ENCODE measurements around the gene IL4R. TPM values are rescaled to one million over a fixed set of nuclear protein-coding genes. Genes with fewer than 3 reads are reported as not detected.

Gene IL4R
- total RNA-seq, 1 donor from 2014 or later: 23.6 TPM

DNA sequence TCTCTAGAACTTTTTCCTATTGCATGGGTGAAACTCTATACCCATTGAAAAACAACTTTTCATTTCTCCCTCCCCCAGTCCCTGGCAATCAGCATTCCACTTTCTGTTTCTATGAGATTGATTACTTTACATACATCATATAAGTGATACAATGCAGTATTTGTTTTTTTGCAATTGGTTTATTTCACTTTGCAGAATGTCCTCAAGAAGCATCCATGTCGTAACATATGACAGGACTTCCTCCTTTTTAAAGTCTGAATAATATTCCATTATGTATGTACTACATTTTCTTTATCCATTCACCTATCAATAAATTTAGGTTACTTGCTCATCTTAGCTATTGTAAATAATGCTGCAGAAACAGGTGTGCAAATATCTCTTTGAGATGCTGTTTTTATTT lies 97.0 kb downstream of the IL4R start:
- Mint-ChIP-seq H3K36me3 (ENCODE audit: insufficient read depth) (no peaks in the 10 kb centered on the region), H3K9me3 (ENCODE audit: low read depth) (peaks cover 11% of the 10 kb centered on the region), H3K27ac (no peak overlapping the region), H3K27me3 (peaks cover 4% of the 10 kb centered on the region), H3K4me3 (ENCODE audit: low read depth) (no peak overlapping the region), H3K4me1 (ENCODE audit: low read depth) (no peaks in the 10 kb centered on the region)
- DNase-seq (ENCODE audit: low spot score, unreplicated experiment): no peak
- TF ChIP-seq, protein P1, sequence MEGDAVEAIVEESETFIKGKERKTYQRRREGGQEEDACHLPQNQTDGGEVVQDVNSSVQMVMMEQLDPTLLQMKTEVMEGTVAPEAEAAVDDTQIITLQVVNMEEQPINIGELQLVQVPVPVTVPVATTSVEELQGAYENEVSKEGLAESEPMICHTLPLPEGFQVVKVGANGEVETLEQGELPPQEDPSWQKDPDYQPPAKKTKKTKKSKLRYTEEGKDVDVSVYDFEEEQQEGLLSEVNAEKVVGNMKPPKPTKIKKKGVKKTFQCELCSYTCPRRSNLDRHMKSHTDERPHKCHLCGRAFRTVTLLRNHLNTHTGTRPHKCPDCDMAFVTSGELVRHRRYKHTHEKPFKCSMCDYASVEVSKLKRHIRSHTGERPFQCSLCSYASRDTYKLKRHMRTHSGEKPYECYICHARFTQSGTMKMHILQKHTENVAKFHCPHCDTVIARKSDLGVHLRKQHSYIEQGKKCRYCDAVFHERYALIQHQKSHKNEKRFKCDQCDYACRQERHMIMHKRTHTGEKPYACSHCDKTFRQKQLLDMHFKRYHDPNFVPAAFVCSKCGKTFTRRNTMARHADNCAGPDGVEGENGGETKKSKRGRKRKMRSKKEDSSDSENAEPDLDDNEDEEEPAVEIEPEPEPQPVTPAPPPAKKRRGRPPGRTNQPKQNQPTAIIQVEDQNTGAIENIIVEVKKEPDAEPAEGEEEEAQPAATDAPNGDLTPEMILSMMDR (IDR thresholded peaks at IDR 0.05; ENCODE audit: unreplicated experiment): no peak

DNA sequence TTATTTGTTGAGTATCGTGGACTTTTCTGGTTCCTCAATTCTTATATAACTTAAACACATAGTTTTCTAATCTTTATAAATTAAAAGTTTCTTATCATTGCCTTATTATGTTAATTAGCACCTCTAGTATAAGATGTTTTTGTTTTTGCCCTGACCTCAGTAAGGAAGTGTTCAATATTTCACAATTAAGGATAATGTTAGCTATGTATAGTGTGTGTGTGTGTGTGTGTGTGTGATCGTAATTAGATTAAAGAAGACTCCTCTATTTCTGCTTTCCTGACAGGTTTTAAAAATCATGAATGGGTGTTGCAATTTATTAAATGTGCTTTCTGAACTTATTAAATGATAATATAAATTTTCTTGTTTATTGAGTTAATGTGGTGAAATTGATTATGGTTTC lies 100.2 kb downstream of the IL4R start:
- H3K4me3 Mint-ChIP-seq (ENCODE audit: low read depth): no peak overlapping the region
- H3K9me3 Mint-ChIP-seq (ENCODE audit: low read depth): peaks cover 11% of the 10 kb centered on the region
- no peaks in the 10 kb centered on the region for H3K27me3 Mint-ChIP-seq
- no peak for DNase-seq (ENCODE audit: low spot score, unreplicated experiment)
- no peak overlapping the region for H3K27ac Mint-ChIP-seq
- TF ChIP-seq, protein P1 (IDR thresholded peaks at IDR 0.05; ENCODE audit: unreplicated experiment): no peak
- no peaks in the 10 kb centered on the region for H3K36me3 Mint-ChIP-seq (ENCODE audit: insufficient read depth)
- H3K4me1 Mint-ChIP-seq (ENCODE audit: low read depth): no peaks in the 10 kb centered on the region

Other genes starting within 250 kb of the IL4R start
- not detected in 2 replicates for gene C16orf82, start 247.0 kb upstream of the IL4R start, total RNA-seq
- gene KDM8, start 110.4 kb upstream of the IL4R start, total RNA-seq: 12.5 and 14.4 TPM in 2 replicates
- 26.2 and 27.1 TPM in 2 replicates for gene NSMCE1, start 45.2 kb upstream of the IL4R start, total RNA-seq
- not detected in 2 replicates for gene IL21R, start 88.2 kb downstream of the IL4R start, total RNA-seq
- 105 and 106 TPM in 2 replicates for gene GTF3C1, start 235.9 kb downstream of the IL4R start, total RNA-seq
- gene KATNIP, start 236.2 kb downstream of the IL4R start, total RNA-seq: 48.1 and 48.7 TPM in 2 replicates